IMR-90 (cell line): ENCODE results near the gene NAGS. TPM values are rescaled to one million over a fixed set of nuclear protein-coding genes. Genes with fewer than 3 reads are reported as not detected.

Experiments
- ATAC-seq: fragments of 200-7000 bp; cut with Tn5 transposase; 2 replicates; pipeline ENCODE4 v1.9.1; 2020; ENCODE audit warnings: low read depth, mild to moderate bottlenecking, moderate library complexity
- BruUV-seq: library from RNA; stranded (reverse); fragments of 400-500 nt; replicated peaks from 2 replicates; lab custom pipeline; 2021; lab: Mats Ljungman, UMichigan
- CTCF ChIA-PET: fragments of 300-600 bp; formaldehyde crosslinking; extraction: SDS; loops from one replicate; lab custom pipeline; 2021; ENCODE audit warnings: antibody characterized with exemption; lab: Yijun Ruan, JAX
- POLR2A ChIA-PET: fragments of 300-600 bp; sonication (Branson Sonifier 250); formaldehyde crosslinking; loops from one replicate; lab custom pipeline; 2022; ENCODE audit warnings: antibody characterized with exemption; ENCODE audit not compliant: unreplicated experiment; lab: Charles Lee
- DNase-seq: peaks from one replicate; pipeline ENCODE4 v3.0.0; 2013
- H2AFZ ChIP-seq: replicated peaks from 2 replicates; pipeline ENCODE3; 2013; ENCODE audit warnings: low read length, mild to moderate bottlenecking; ENCODE audit not compliant: poor library complexity
- H2AK5ac ChIP-seq: 2 replicates; pipeline ENCODE4 v1.6.1; 2013; ENCODE audit warnings: low read depth, low read length, inconsistent platforms
- H2AK9ac ChIP-seq: replicated peaks from 2 replicates; pipeline ENCODE3; 2013; ENCODE audit warnings: mild to moderate bottlenecking, low read depth, low read length, moderate library complexity; ENCODE audit not compliant: poor library complexity
- H2BK120ac ChIP-seq: 2 replicates; pipeline ENCODE4 v1.6.1; 2013; ENCODE audit warnings: low read depth, low read length, inconsistent platforms
- H2BK15ac ChIP-seq: 3 replicates; pipeline ENCODE4 v1.6.1; 2013; ENCODE audit warnings: low read depth, low read length, inconsistent platforms
- H2BK20ac ChIP-seq: 2 replicates; pipeline ENCODE4 v1.6.1; 2013; ENCODE audit warnings: low read depth, mild to moderate bottlenecking, inconsistent platforms, low read length, moderate library complexity
- H2BK5ac ChIP-seq: 2 replicates; pipeline ENCODE4 v1.6.1; 2013; ENCODE audit warnings: mild to moderate bottlenecking, low read depth, low read length, inconsistent platforms; ENCODE audit not compliant: poor library complexity, severe bottlenecking
- H3K14ac ChIP-seq: replicated peaks from 2 replicates; pipeline ENCODE4 v1.6.1; 2013; ENCODE audit warnings: low read depth, low read length, inconsistent platforms
- H3K18ac ChIP-seq: 2 replicates; pipeline ENCODE4 v1.6.1; 2013; ENCODE audit warnings: low read depth, low read length, control low read depth
- H3K23ac ChIP-seq: 2 replicates; pipeline ENCODE4 v1.6.1; 2013; ENCODE audit warnings: low read depth, low read length, inconsistent platforms
- H3K27ac ChIP-seq: 2 replicates; pipeline ENCODE4 v1.5.1; 2013; ENCODE audit warnings: mild to moderate bottlenecking, control low read depth, low read length; ENCODE audit not compliant: insufficient read depth
- H3K27me3 ChIP-seq: 2 replicates; pipeline ENCODE4 v1.6.1; 2013; ENCODE audit warnings: low read length; ENCODE audit not compliant: control insufficient read depth, insufficient read depth
- H3K36me3 ChIP-seq: 2 replicates; pipeline ENCODE4 v1.6.1; 2013; ENCODE audit warnings: low read length, mixed read lengths; ENCODE audit not compliant: control insufficient read depth, insufficient read depth
- H3K4ac ChIP-seq: 2 replicates; pipeline ENCODE4 v1.6.1; 2013; ENCODE audit warnings: low read depth, low read length, inconsistent platforms
- H3K4me1 ChIP-seq: 2 replicates; pipeline ENCODE4 v1.6.1; 2013; ENCODE audit warnings: low read length, mixed read lengths; ENCODE audit not compliant: control insufficient read depth, insufficient read depth
- H3K4me2 ChIP-seq: 2 replicates; pipeline ENCODE4 v1.6.1; 2013; ENCODE audit warnings: low read depth, mild to moderate bottlenecking, control low read depth, low read length, moderate library complexity
- H3K4me3 ChIP-seq: 2 replicates; pipeline ENCODE4 v1.5.1; 2013; ENCODE audit warnings: low read depth, mild to moderate bottlenecking, control low read depth, low read length, moderate library complexity; ENCODE audit not compliant: insufficient read depth
- H3K56ac ChIP-seq: 2 replicates; pipeline ENCODE4 v1.6.1; 2013; ENCODE audit warnings: low read length, inconsistent platforms; ENCODE audit not compliant: insufficient read depth; ENCODE audit errors: extremely low read depth
- H3K79me1 ChIP-seq, 2 experiments: 2 replicates each; pipeline ENCODE4 v1.6.1; 2013; ENCODE audit warnings: low read length in 2 of 2, inconsistent platforms in 1 of 2, low read depth in 1 of 2
- H3K9ac ChIP-seq: 2 replicates; pipeline ENCODE4 v1.6.1; 2013; ENCODE audit warnings: low read depth, low read length, control low read depth
- H3K9me1 ChIP-seq: 2 replicates; pipeline ENCODE4 v1.6.1; 2013; ENCODE audit warnings: low read length, inconsistent platforms; ENCODE audit not compliant: insufficient read depth
- H3K9me3 ChIP-seq: 2 replicates; pipeline ENCODE4 v1.6.1; 2013; ENCODE audit warnings: low read length; ENCODE audit not compliant: control insufficient read depth, insufficient read depth
- H4K20me1 ChIP-seq: 2 replicates; pipeline ENCODE4 v1.6.1; 2013; ENCODE audit warnings: low read length, inconsistent platforms; ENCODE audit not compliant: insufficient read depth
- H4K5ac ChIP-seq: 2 replicates; pipeline ENCODE4 v1.6.1; 2013; ENCODE audit warnings: mild to moderate bottlenecking, low read depth, low read length, control low read depth
- H4K8ac ChIP-seq, 2 experiments: 2 replicates each; pipeline ENCODE4 v1.6.1; 2013; ENCODE audit warnings: low read depth in 2 of 2, low read length in 2 of 2, control low read depth in 1 of 2, inconsistent platforms in 1 of 2
- H4K91ac ChIP-seq: 2 replicates; pipeline ENCODE4 v1.6.1; 2013; ENCODE audit warnings: low read depth, low read length, inconsistent platforms; ENCODE audit not compliant: insufficient read depth
- BHLHE40 ChIP-seq: fragments of 150-350 bp; IDR thresholded peaks from 2 replicates; pipeline ENCODE4 v1.6.1; 2016; ENCODE audit warnings: mild to moderate bottlenecking, low read depth, low read length
- MAZ ChIP-seq: IDR thresholded peaks from 2 replicates; pipeline ENCODE4 v1.6.1; 2012; ENCODE audit warnings: low read depth, mild to moderate bottlenecking, low read length, improper control_type of control experiment, moderate library complexity, borderline replicate concordance
- MXI1 ChIP-seq: IDR thresholded peaks from 2 replicates; pipeline ENCODE4 v1.6.1; 2012; ENCODE audit warnings: low read depth, mild to moderate bottlenecking, low read length, moderate library complexity, borderline replicate concordance
- RCOR1 ChIP-seq: IDR thresholded peaks from 2 replicates; pipeline ENCODE4 v1.6.1; 2012; ENCODE audit warnings: mild to moderate bottlenecking, low read length, improper control_type of control experiment; ENCODE audit not compliant: insufficient replicate concordance
- WGBS, 2 experiments: methylation state at CpG; one replicate each; pipeline versions ENCODE4 v1.1.5 to v1.1.7; 2013; ENCODE audit warnings: missing lambda C conversion rate in 2 of 2; ENCODE audit not compliant: insufficient read length in 1 of 2; ENCODE audit errors: extremely low coverage in 2 of 2; 5-methylcytosine and 5-hydroxymethylcytosine counted together
- dilution Hi-C: fragments of 300-500 bp; cut with HindIII; formaldehyde crosslinking; loops from one replicate; pipeline ENCODE4 v1.14.3; 2018; ENCODE audit warnings: low sequenced_read_pairs; ENCODE audit not compliant: unreplicated experiment
- in situ Hi-C: fragments of 300-500 bp; cut with MboI; formaldehyde crosslinking; loops from 3 replicates; pipeline ENCODE4 v1.14.3; 2019; ENCODE audit warnings: low sequenced_read_pairs, inconsistent platforms, mixed read lengths
- intact Hi-C: fragments of 100-400 bp; cut with micrococcal nuclease; formaldehyde crosslinking; loops from 2 replicates; pipeline ENCODE4 v1.10.0; 2022
- polyA plus RNA-seq, 3 experiments: library from polyadenylated mRNA; depleted of rRNA; stranded (reverse); fragments of >200 nt; gene quantifications; 2 replicates each; pipeline ENCODE4 v1.2.3, GENCODE V29; 2012; ENCODE audit warnings: low replicate concordance in 1 of 3
- total RNA-seq: library from RNA; depleted of rRNA; stranded (reverse); fragments of >200 nt; gene quantifications from 2 replicates; pipeline ENCODE4 v1.2.3, GENCODE V29; 2012
- TF ChIP-seq, protein P1 (sequence below): fragments of 150-350 bp; IDR thresholded peaks from 2 replicates; pipeline ENCODE4 v1.6.1; 2016; ENCODE audit warnings: low read depth, mild to moderate bottlenecking, low read length, moderate library complexity, borderline replicate concordance

NAGS gene
- total and polyA plus RNA-seq, 2 of the 4 experiments (the other 2 are of a cell fraction): 0.54 to 0.99 TPM

DNA sequence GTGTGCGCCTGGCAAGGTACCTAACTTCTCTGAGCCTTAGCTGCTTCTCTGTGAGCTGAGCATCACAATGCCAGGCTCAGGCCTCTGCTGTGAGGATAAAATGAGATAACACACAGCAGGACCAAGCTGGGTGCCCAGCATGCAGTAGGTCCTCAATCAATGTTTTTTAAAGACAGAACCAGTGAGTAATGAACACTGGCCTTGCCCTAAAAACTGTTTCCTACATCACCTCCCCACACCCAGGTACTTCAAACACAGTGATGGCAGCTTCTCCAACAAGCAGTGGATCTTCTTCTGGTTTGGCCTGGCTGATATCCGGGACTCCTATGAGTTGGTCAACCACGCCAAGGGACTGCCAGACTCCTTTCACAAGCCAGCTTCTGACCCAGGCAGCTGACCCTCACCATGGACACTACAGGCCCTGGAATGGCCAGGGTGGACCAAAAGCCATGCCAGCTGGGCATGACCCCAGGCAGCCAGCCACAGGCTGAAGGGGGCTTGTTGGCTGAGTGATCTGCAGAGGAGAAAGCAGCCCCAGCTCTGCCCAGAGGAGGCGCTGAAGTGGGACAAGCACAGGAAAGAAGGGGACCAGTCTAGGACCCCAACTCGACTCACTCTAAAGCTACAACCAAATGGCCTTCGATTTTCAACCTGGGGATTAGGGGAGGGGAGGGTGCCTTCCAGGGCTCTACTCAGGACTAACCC is 3.9 kb downstream of the NAGS start:
- H3K9me1 ChIP-seq: peaks cover 19% of the 10 kb centered on the region
- peak overlapping the region; percentile 3; the same call in 1 of the 2 replicates for H3K9ac ChIP-seq
- peak overlapping the region in 1 of 2 experiments; percentile 85; a peak in 2 of 4 replicates for H4K8ac ChIP-seq
- H4K91ac ChIP-seq: no peak overlapping the region
- no peak overlapping the region for H2BK20ac ChIP-seq
- H3K4me1 ChIP-seq: peaks cover 24% of the 10 kb centered on the region; the same call in 1 of the 2 replicates
- no peaks in the 10 kb centered on the region; the same call in 1 of the 2 replicates for H3K36me3 ChIP-seq
- dilution Hi-C loops (no loop called here), intact Hi-C loops (no loop called here), in situ Hi-C loops (no loop called here)
- ChIA-PET POLR2A (interaction anchor here (0.6 kb wide), 1 partner anchor 34 kb away, joined by 3 read pairs; no protein-coding TSS in a partner anchor), CTCF (interaction anchor here (0.9 kb wide), 1 partner anchor 160 kb away, joined by 3 read pairs; no protein-coding TSS in a partner anchor)
- no peaks in the 10 kb centered on the region for H4K20me1 ChIP-seq
- H3K27me3 ChIP-seq: peaks cover 3% of the 10 kb centered on the region; the same call in 1 of the 2 replicates
- peak overlapping the region; percentile 3; the same call in 1 of the 2 replicates for H4K5ac ChIP-seq
- DNase-seq (no peak), ATAC-seq (no peak)
- 100% methylated on average over 2 of the region's 6 CpGs; no CpG with 5 or more reads in 1 of the 2 experiments for WGBS, 2 experiments
- H2AK9ac ChIP-seq: peak overlapping the region; percentile 87
- peak overlapping the region; percentile 91 for H2AFZ ChIP-seq
- H3K56ac ChIP-seq: no peak overlapping the region
- H2BK5ac ChIP-seq: no peak overlapping the region
- no peak overlapping the region for H3K18ac ChIP-seq
- peaks cover under 1 to 54% of the 10 kb centered on the region in 2 experiments; a peak in 3 of 4 replicates for H3K79me1 ChIP-seq
- BruUV-seq: no TSS peak
- H3K14ac ChIP-seq: peak overlapping the region; percentile 54
- H3K27ac ChIP-seq: no peak overlapping the region
- peak overlapping the region; percentile 68 for H3K4ac ChIP-seq
- H3K4me3 ChIP-seq: no peak overlapping the region
- H3K23ac ChIP-seq: peak overlapping the region; percentile 80
- H2BK15ac ChIP-seq: no peak overlapping the region
- H3K9me3 ChIP-seq: no peaks in the 10 kb centered on the region
- peak overlapping the region; percentile 78 for H3K4me2 ChIP-seq
- TF ChIP-seq RCOR1 (no peak), MXI1 (no peak), MAZ (no peak), BHLHE40 (no peak)
- TF ChIP-seq, protein P1, sequence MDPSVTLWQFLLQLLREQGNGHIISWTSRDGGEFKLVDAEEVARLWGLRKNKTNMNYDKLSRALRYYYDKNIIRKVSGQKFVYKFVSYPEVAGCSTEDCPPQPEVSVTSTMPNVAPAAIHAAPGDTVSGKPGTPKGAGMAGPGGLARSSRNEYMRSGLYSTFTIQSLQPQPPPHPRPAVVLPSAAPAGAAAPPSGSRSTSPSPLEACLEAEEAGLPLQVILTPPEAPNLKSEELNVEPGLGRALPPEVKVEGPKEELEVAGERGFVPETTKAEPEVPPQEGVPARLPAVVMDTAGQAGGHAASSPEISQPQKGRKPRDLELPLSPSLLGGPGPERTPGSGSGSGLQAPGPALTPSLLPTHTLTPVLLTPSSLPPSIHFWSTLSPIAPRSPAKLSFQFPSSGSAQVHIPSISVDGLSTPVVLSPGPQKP: no peak
- peak overlapping the region; percentile 50; the same call in 1 of the 2 replicates for H2AK5ac ChIP-seq
- H2BK120ac ChIP-seq: no peak overlapping the region
